Keratinocyte (primary cell): Measurements from ENCODE around the gene KCNG3. TPM values are rescaled to one million over a fixed set of nuclear protein-coding genes. Genes with fewer than 3 reads are reported as not detected.

ENCODE experiments used
- DNase-seq: peaks from one replicate; pipeline ENCODE4 v3.0.0-alpha.2; 2011; ENCODE audit warnings: low read depth, missing footprints, low spot score
- FAIRE-seq: peaks from 2 replicates; lab custom pipeline; 2011; peaks lifted over from hg19 to GRCh38; lab: Jason Lieb, UNC
- H2AFZ ChIP-seq: 2 replicates; pipeline ENCODE4 v1.6.0; 2012; ENCODE audit warnings: low read length, control low read depth, inconsistent platforms; ENCODE audit not compliant: control insufficient read depth
- H3K27ac ChIP-seq: 2 replicates; pipeline ENCODE4 v1.5.1; 2011; ENCODE audit warnings: low read length; ENCODE audit not compliant: control insufficient read depth, insufficient read depth
- H3K27me3 ChIP-seq: 3 replicates; pipeline ENCODE4 v1.6.0; 2011; ENCODE audit warnings: low read length; ENCODE audit not compliant: control insufficient read depth, insufficient read depth; ENCODE audit errors: extremely low read depth
- H3K36me3 ChIP-seq, 2 experiments: 2 replicates in 1 of 2; 3 replicates in 1 of 2; pipeline ENCODE4 v1.5.1; 2011; ENCODE audit warnings: low read length in 2 of 2, mild to moderate bottlenecking in 1 of 2; ENCODE audit not compliant: control insufficient read depth in 2 of 2, insufficient read depth in 2 of 2; ENCODE audit errors: extremely low read depth in 1 of 2
- H3K4me1 ChIP-seq: 3 replicates; pipeline ENCODE4 v1.5.1; 2011; ENCODE audit warnings: low read length; ENCODE audit not compliant: control insufficient read depth, insufficient read depth; ENCODE audit errors: extremely low read depth
- H3K4me2 ChIP-seq: 3 replicates; pipeline ENCODE4 v1.6.0; 2011; ENCODE audit warnings: low read depth, low read length; ENCODE audit not compliant: control insufficient read depth, insufficient read depth; ENCODE audit errors: extremely low read depth
- H3K4me3 ChIP-seq, 3 experiments: fragments of 200-600 bp in 1 of 3; sonication (generic) in 1 of 3; 2 replicates in 2 of 3; 3 replicates in 1 of 3; pipeline ENCODE4 v1.5.1; 2011 to 2016; ENCODE audit warnings: low read length in 3 of 3, mild to moderate bottlenecking in 3 of 3, control low read depth in 2 of 3, inconsistent platforms in 1 of 3, low read depth in 1 of 3, mixed read lengths in 1 of 3, mixed run types in 1 of 3, moderate library complexity in 1 of 3; ENCODE audit not compliant: control insufficient read depth in 2 of 3, insufficient read depth in 2 of 3; ENCODE audit errors: extremely low read depth in 1 of 3
- H3K79me2 ChIP-seq: 2 replicates; pipeline ENCODE4 v1.6.0; 2012; ENCODE audit warnings: low read length; ENCODE audit not compliant: control insufficient read depth, insufficient read depth
- H3K9ac ChIP-seq: 3 replicates; pipeline ENCODE4 v1.6.0; 2011; ENCODE audit warnings: low read length; ENCODE audit not compliant: control insufficient read depth, insufficient read depth; ENCODE audit errors: extremely low read depth
- H3K9me1 ChIP-seq: 3 replicates; pipeline ENCODE4 v1.6.0; 2011; ENCODE audit warnings: low read length; ENCODE audit not compliant: control insufficient read depth, insufficient read depth; ENCODE audit errors: extremely low read depth
- H3K9me3 ChIP-seq: 2 replicates; pipeline ENCODE4 v1.5.1; 2012; ENCODE audit warnings: low read depth, low read length; ENCODE audit not compliant: control insufficient read depth
- H4K20me1 ChIP-seq: 3 replicates; pipeline ENCODE4 v1.6.0; 2011; ENCODE audit warnings: low read length; ENCODE audit not compliant: control insufficient read depth, insufficient read depth; ENCODE audit errors: extremely low read depth
- CTCF ChIP-seq, 3 experiments: IDR thresholded peaks in 1 of 3; conservative IDR thresholded peaks in 1 of 3; optimal IDR thresholded peaks in 1 of 3; 2 replicates in 2 of 3; 3 replicates in 1 of 3; pipeline versions ENCODE3 to v1.5.1; 2011; ENCODE audit warnings: low read length in 3 of 3, mild to moderate bottlenecking in 3 of 3, moderate library complexity in 2 of 3, control low read depth in 1 of 3, inconsistent platforms in 1 of 3; ENCODE audit not compliant: insufficient read depth in 2 of 3; ENCODE audit errors: extremely low read depth in 1 of 3
- EZH2 ChIP-seq: IDR thresholded peaks from one replicate; pipeline ENCODE4 v1.6.1; 2012; ENCODE audit warnings: inconsistent platforms, mild to moderate bottlenecking, low read length, moderate library complexity
- dilution Hi-C: fragments of 300-500 bp; cut with MboI; formaldehyde crosslinking; loops from one replicate; pipeline ENCODE4 v1.7.0; 2020; ENCODE audit warnings: low sequenced_read_pairs; ENCODE audit not compliant: extremely low pct_ligation_motif_present
- polyA plus RNA-seq, 5 experiments: library from polyadenylated mRNA; depleted of rRNA in 3 of 5; stranded (reverse) in 3 of 5; stranded (forward) in 1 of 5; unstranded in 1 of 5; fragments of >200 nt; gene quantifications; 1 replicate in 1 of 5; 2 replicates in 3 of 5; 3 replicates in 1 of 5; pipeline versions ENCODE4 v1.2.1 to v1.2.3, GENCODE V29; 2011 to 2012; ENCODE audit warnings: missing spikeins in 2 of 5, low read depth in 1 of 5, low replicate concordance in 1 of 5

Gene KCNG3
- polyA plus RNA-seq, 1 donor (not counting 4 experiments of a cell fraction or from before 2014, with no cell fraction given): not detected

DNA sequence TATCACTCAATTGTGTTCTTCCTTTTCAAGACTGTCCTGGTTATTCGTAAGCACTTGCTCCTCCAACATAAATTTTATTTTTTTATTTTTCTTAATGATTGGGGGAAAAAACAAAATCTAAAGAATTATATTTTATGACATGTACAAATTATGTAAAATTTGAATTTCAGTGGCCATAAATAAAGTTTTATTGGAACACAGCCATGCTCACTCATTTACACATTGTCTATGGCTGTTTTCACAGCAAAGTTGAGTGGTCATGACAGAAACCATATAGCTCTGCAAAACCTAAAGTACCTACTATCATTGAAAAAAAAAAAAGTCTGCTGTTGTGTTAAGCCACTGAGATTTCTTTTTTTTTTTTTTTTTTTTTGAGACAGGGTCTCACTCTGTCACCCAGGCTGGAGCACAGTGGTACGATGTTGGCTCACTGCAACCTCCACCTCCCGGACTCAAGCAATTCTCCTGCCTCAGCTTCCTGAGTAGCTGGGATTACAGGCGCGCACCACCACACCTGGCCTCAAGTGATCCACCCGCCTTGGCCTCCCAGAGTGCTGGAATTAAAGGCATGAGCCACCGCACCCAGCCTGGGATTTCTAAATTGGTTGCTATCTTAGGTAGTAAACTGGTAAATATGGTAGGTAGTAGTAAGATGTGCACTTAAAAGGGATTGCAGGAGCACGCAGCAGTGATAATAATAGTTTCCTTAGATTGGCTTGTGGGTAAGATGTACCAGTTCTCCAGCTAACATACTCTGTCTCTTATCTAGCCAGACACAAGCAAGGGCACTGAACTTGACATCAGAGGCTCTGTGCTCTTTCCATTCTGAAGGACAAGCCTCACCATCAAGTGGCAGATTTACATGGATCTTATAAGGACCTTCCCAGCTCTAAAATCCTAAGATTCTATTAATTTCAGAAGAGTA, 44.4 kb downstream of the KCNG3 start:
- no peak overlapping the region for H3K9ac ChIP-seq
- no peak for FAIRE-seq
- no peaks in the 10 kb centered on the region for H3K27me3 ChIP-seq
- no peak overlapping the region for H3K4me3 ChIP-seq
- no peak overlapping the region for H2AFZ ChIP-seq
- H3K36me3 ChIP-seq: no peaks in the 10 kb centered on the region
- dilution Hi-C loops: no loop called here
- H3K27ac ChIP-seq: no peak overlapping the region
- H4K20me1 ChIP-seq: no peaks in the 10 kb centered on the region
- no peaks in the 10 kb centered on the region for H3K9me3 ChIP-seq
- no peak for TF ChIP-seq CTCF (optimal IDR thresholded peaks at IDR 0.05 in 1 of 3, IDR thresholded peaks at IDR 0.05 in 1 of 3, conservative IDR thresholded peaks at IDR 0.05 in 1 of 3; ENCODE audit: extremely low read depth in 1 of 3, insufficient read depth in 2 of 3, low read length in 3 of 3)
- no peak for TF ChIP-seq EZH2
- no peak for DNase-seq
- H3K4me2 ChIP-seq: no peak overlapping the region
- H3K79me2 ChIP-seq: no peaks in the 10 kb centered on the region
- no peaks in the 10 kb centered on the region for H3K4me1 ChIP-seq
- H3K9me1 ChIP-seq: no peaks in the 10 kb centered on the region

GRCh38 chr2:42448163-42448562, 45.6 kb downstream of the KCNG3 start:
- FAIRE-seq (no peak), DNase-seq (no peak)
- H3K4me1 ChIP-seq: no peaks in the 10 kb centered on the region
- H2AFZ ChIP-seq: no peak overlapping the region
- no peaks in the 10 kb centered on the region for H3K9me3 ChIP-seq
- peaks cover 4% of the 10 kb centered on the region for H3K27me3 ChIP-seq
- no peaks in the 10 kb centered on the region for H3K79me2 ChIP-seq
- no peak overlapping the region for H3K27ac ChIP-seq
- H3K9ac ChIP-seq: no peak overlapping the region
- dilution Hi-C loops: no loop called here
- no peaks in the 10 kb centered on the region for H4K20me1 ChIP-seq
- no peaks in the 10 kb centered on the region for H3K9me1 ChIP-seq
- no peak overlapping the region for H3K4me3 ChIP-seq
- TF ChIP-seq CTCF (optimal IDR thresholded peaks at IDR 0.05 in 1 of 3, IDR thresholded peaks at IDR 0.05 in 1 of 3, conservative IDR thresholded peaks at IDR 0.05 in 1 of 3; ENCODE audit: extremely low read depth in 1 of 3, insufficient read depth in 2 of 3, low read length in 3 of 3): no peak
- no peak for TF ChIP-seq EZH2
- no peaks in the 10 kb centered on the region for H3K36me3 ChIP-seq
- H3K4me2 ChIP-seq: no peak overlapping the region
